G401.6 (cell line): ENCODE data around the gene SLCO6A1.

ENCODE experiments used
- FAIRE-seq: peaks from 2 replicates; lab custom pipeline; 2012; peaks lifted over from hg19 to GRCh38; lab: Jason Lieb, UNC

The SLCO6A1 gene

GRCh38 chr5:102453716-102454115, 45.1 kb downstream of the SLCO6A1 start:
- FAIRE-seq: no peak

- FAIRE-seq: no peak
Observed at GRCh38 chr5:102451082-102451481, 47.7 kb downstream of the SLCO6A1 start.

- FAIRE-seq: no peak
Observed at GRCh38 chr5:102450313-102450990, 48.3 kb downstream of the SLCO6A1 start.

- no peak for FAIRE-seq
Observed at GRCh38 chr5:102433473-102433872, 65.3 kb downstream of the SLCO6A1 start.

GRCh38 chr5:102421647-102422046, 77.2 kb downstream of the SLCO6A1 start:
- no peak for FAIRE-seq

- FAIRE-seq: no peak
Observed at GRCh38 chr5:102418531-102418930, 80.3 kb downstream of the SLCO6A1 start.

GRCh38 chr5:102414448-102414847, 84.4 kb downstream of the SLCO6A1 start:
- no peak for FAIRE-seq

GRCh38 chr5:102388235-102388634, 110.6 kb downstream of the SLCO6A1 start:
- FAIRE-seq: no peak

- no peak for FAIRE-seq
Observed at GRCh38 chr5:102385365-102385764, 113.4 kb downstream of the SLCO6A1 start.

GRCh38 chr5:102380174-102380573, 118.6 kb downstream of the SLCO6A1 start:
- FAIRE-seq: no peak

- FAIRE-seq: no peak
Observed at GRCh38 chr5:102375876-102376275, 122.9 kb downstream of the SLCO6A1 start.

- FAIRE-seq: no peak
Observed at GRCh38 chr5:102375272-102375671, 123.5 kb downstream of the SLCO6A1 start.

- FAIRE-seq: no peak
Observed at GRCh38 chr5:102368392-102368791, 130.4 kb downstream of the SLCO6A1 start.

- no peak for FAIRE-seq
Observed at GRCh38 chr5:102341681-102342288, 157.0 kb downstream of the SLCO6A1 start.

GRCh38 chr5:102324714-102325113, 174.1 kb downstream of the SLCO6A1 start:
- no peak for FAIRE-seq
